ENCODE measurements around the gene GPRIN3. TPM values are rescaled to one million over a fixed set of nuclear protein-coding genes. Genes with fewer than 3 reads are reported as not detected.

Gene GPRIN3
- total and polyA plus RNA-seq, 3 experiments from 2014 or later: 15.6 to 16.5 (median 16.2) TPM

DNA sequence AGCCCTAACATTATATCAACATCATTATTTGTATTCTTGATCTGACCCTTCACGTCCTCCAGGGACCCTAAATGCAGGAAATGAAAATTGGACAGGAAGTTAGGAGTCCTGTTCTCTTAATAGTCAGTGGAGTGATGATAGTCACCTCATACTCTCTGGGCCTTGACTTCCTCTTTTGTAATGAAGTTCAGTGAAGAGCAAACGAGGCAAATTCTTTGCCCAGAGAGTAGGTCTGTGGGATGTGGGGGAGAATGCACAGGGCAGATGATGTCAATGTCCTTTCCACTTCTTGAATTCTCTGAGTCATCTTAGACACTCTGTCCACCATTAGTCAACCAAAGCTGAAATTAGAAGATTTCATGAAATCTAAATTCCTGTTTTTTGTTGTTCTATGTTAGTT lies 17.1 kb upstream of the GPRIN3 start:
- peaks cover 0 to 9% (median 5%) of the 10 kb centered on the region in 3 donors for H3K4me1 Mint-ChIP-seq
- Histone ChIP-seq H3K4me1 (ENCODE audit: insufficient read depth, low read length) (no peaks in the 10 kb centered on the region), H3K4me3 (ENCODE audit: low read length) (no peak overlapping the region), H3K27ac (ENCODE audit: low read depth, low read length) (no peak overlapping the region), H3K27me3 (ENCODE audit: insufficient read depth, low read length, poor library complexity, severe bottlenecking) (no peaks in the 10 kb centered on the region), H3K36me3 (ENCODE audit: insufficient read depth, low read length) (no peaks in the 10 kb centered on the region), H3K9me3 (ENCODE audit: low read length) (no peaks in the 10 kb centered on the region)
- peaks cover 0 to 7% (median 0%) of the 10 kb centered on the region in 3 donors for H3K36me3 Mint-ChIP-seq
- CTCF ChIA-PET: no interaction called here
- no peak overlapping the region for H3K4me3 Mint-ChIP-seq
- DNase-seq: no peak
- POLR2A ChIA-PET: no interaction called here
- H3K9me3 Mint-ChIP-seq: peaks cover 0 to 3% (median 0%) of the 10 kb centered on the region in 5 donors
- no peak overlapping the region for H3K27ac Mint-ChIP-seq
- no peaks in the 10 kb centered on the region for H3K27me3 Mint-ChIP-seq

DNA sequence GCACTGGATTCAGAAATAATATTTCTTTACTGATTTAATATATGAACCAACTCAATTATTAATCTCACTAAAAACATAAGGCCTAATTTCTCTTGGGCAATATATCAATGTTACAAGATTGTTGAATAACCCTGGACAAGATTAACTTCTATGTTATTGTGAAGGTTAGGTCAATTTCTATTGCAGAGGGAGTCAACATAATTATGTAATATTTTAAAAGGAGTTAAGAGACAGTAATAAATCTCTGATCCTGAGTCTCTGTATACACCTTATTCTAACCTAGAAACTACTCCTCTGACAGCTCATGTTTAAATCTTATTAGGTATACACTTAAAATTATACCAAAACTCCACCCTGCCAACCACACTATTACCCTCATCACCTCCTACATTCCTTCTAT lies 15.1 kb upstream of the GPRIN3 start:
- Mint-ChIP-seq H3K4me1 (peaks cover 8 to 26% (median 22%) of the 10 kb centered on the region in 3 donors), H3K4me3 (no peak overlapping the region), H3K36me3 (peaks cover 0 to 4% (median 0%) of the 10 kb centered on the region in 3 donors), H3K9me3 (no peaks in the 10 kb centered on the region), H3K27ac (no peak overlapping the region), H3K27me3 (no peaks in the 10 kb centered on the region)
- no peak overlapping the region for H3K4me3 ChIP-seq (ENCODE audit: low read length)
- H3K36me3 ChIP-seq (ENCODE audit: insufficient read depth, low read length): no peaks in the 10 kb centered on the region
- peaks cover 14% of the 10 kb centered on the region for H3K4me1 ChIP-seq (ENCODE audit: insufficient read depth, low read length)
- no peak overlapping the region for H3K27ac ChIP-seq (ENCODE audit: low read depth, low read length)
- DNase-seq: no peak
- POLR2A ChIA-PET: no interaction called here
- H3K27me3 ChIP-seq (ENCODE audit: insufficient read depth, low read length, poor library complexity, severe bottlenecking): no peaks in the 10 kb centered on the region
- CTCF ChIA-PET: interaction anchor here (1.2 to 1.9 kb wide), 2 partner anchors 14 to 17 kb away, joined by 5 read pairs; no protein-coding TSS in a partner anchor
- no peaks in the 10 kb centered on the region for H3K9me3 ChIP-seq (ENCODE audit: low read length)

DNA sequence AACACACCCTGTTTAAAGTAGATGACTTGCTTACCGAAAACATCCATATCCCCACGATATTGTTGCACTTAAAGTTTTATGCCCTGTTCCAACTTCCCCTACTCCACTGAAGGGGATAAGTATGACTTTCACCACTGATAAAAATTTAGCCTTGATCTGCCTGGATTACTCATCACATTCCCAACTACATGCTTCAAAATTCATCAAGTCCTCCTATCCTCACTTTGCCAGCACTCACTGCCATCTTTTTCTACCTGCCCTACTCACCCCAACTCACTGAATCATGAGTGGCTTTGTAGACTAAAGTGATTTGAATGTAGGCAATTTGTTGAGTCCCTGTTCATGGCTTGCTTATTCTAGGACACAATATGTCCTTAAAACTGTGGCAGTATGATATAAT lies 12.2 kb upstream of the GPRIN3 start:
- Histone ChIP-seq H3K9me3 (ENCODE audit: low read length) (no peaks in the 10 kb centered on the region), H3K4me1 (ENCODE audit: insufficient read depth, low read length) (peaks cover 31% of the 10 kb centered on the region), H3K27ac (ENCODE audit: low read depth, low read length) (no peak overlapping the region), H3K27me3 (ENCODE audit: insufficient read depth, low read length, poor library complexity, severe bottlenecking) (no peaks in the 10 kb centered on the region), H3K36me3 (ENCODE audit: insufficient read depth, low read length) (no peaks in the 10 kb centered on the region), H3K4me3 (ENCODE audit: low read length) (no peak overlapping the region)
- no peak for DNase-seq
- Mint-ChIP-seq H3K36me3 (no peaks in the 10 kb centered on the region), H3K4me3 (no peak overlapping the region), H3K27ac (peak overlapping the region in 2 of 8 donors; percentile 7 to 21), H3K4me1 (peaks cover 26 to 43% (median 40%) of the 10 kb centered on the region in 3 donors), H3K9me3 (no peaks in the 10 kb centered on the region), H3K27me3 (no peaks in the 10 kb centered on the region)
- POLR2A ChIA-PET: no interaction called here
- CTCF ChIA-PET: no interaction called here

DNA sequence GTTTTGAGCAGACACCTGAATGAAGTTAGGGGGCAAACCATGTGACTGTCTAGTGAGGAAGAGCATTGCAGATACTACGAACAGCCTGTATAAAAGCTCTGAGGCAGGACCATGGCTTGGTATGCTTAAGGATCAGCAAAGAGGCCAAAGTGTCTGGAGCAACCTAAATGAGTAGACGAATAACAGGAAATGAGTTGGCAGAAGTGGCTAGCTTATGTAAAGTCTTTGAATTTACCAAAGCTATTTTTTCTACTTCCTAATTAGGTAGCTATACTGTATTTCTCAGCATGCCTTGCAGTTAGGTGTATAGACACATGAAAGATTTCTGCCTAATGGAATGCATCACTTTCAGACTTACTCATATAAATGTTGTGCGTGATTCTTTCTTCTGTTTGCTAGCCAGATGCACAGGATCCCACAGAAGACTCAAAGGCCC lies 9.3 kb upstream of the GPRIN3 start:
- no peaks in the 10 kb centered on the region for H3K9me3 ChIP-seq (ENCODE audit: low read length)
- H3K4me3 ChIP-seq (ENCODE audit: low read length): no peak overlapping the region
- no peaks in the 10 kb centered on the region for H3K27me3 ChIP-seq (ENCODE audit: insufficient read depth, low read length, poor library complexity, severe bottlenecking)
- H3K4me1 Mint-ChIP-seq: peaks cover 26 to 40% (median 38%) of the 10 kb centered on the region in 3 donors
- ChIA-PET POLR2A (interaction anchor here (1.0 to 1.5 kb wide), 4 partner anchors 9 to 34 kb away, joined by 3 to 5 read pairs (median 4); partner anchors contain the start of gene GPRIN3), CTCF (interaction anchor here (1.0 to 2.2 kb wide), 7 partner anchors 9 to 90 kb away, joined by 3 to 9 read pairs (median 4); partner anchors contain the start of gene GPRIN3)
- DNase-seq: peak in 3 of 5 donors; percentile 14 to 51 (median 38)
- H3K36me3 Mint-ChIP-seq: no peaks in the 10 kb centered on the region
- peak overlapping the region; percentile 83 to 97 (median 90) for H3K27ac Mint-ChIP-seq
- H3K27me3 Mint-ChIP-seq: no peaks in the 10 kb centered on the region
- no peak overlapping the region for H3K27ac ChIP-seq (ENCODE audit: low read depth, low read length)
- H3K36me3 ChIP-seq (ENCODE audit: insufficient read depth, low read length): no peaks in the 10 kb centered on the region
- peaks cover 31% of the 10 kb centered on the region for H3K4me1 ChIP-seq (ENCODE audit: insufficient read depth, low read length)
- H3K4me3 Mint-ChIP-seq: peak overlapping the region; percentile 1 to 78 (median 54)
- no peaks in the 10 kb centered on the region for H3K9me3 Mint-ChIP-seq

DNA sequence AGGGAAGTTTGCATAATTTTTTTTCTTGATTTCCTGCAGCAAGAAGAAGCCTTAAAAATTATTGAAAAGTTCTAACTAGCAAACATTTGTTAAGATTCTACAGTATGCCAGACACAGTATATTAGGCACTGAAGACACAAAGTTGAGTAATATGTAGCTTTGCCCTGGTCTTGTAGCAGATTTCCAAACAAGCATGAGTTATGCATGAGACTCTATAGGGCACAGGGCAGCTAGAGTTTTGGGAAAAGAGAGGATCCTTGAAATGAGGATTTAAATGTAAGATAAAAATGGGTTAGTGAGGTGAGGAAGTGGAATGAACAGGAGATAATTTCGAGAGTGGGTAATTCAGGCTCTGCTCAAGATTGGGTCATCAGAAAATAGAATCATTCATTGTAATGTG lies 8.6 kb upstream of the GPRIN3 start:
- no peak for DNase-seq
- Mint-ChIP-seq H3K27me3 (no peaks in the 10 kb centered on the region), H3K4me3 (peak overlapping the region in 5 of 7 donors; percentile 24 to 71 (median 52)), H3K4me1 (peaks cover 26 to 45% (median 38%) of the 10 kb centered on the region in 3 donors), H3K36me3 (no peaks in the 10 kb centered on the region), H3K9me3 (no peaks in the 10 kb centered on the region), H3K27ac (peak overlapping the region; percentile 59 to 97 (median 90))
- Histone ChIP-seq H3K4me3 (ENCODE audit: low read length) (no peak overlapping the region), H3K27ac (ENCODE audit: low read depth, low read length) (no peak overlapping the region), H3K4me1 (ENCODE audit: insufficient read depth, low read length) (peaks cover 31% of the 10 kb centered on the region), H3K9me3 (ENCODE audit: low read length) (no peaks in the 10 kb centered on the region), H3K36me3 (ENCODE audit: insufficient read depth, low read length) (no peaks in the 10 kb centered on the region), H3K27me3 (ENCODE audit: insufficient read depth, low read length, poor library complexity, severe bottlenecking) (no peaks in the 10 kb centered on the region)
- ChIA-PET POLR2A (interaction anchor here (1.5 kb wide), 1 partner anchor 10 kb away, joined by 5 read pairs; no protein-coding TSS in a partner anchor), CTCF (interaction anchor here (1.1 to 2.2 kb wide), 4 partner anchors 8 to 89 kb away, joined by 3 to 9 read pairs (median 6); partner anchors contain the start of gene GPRIN3)

DNA sequence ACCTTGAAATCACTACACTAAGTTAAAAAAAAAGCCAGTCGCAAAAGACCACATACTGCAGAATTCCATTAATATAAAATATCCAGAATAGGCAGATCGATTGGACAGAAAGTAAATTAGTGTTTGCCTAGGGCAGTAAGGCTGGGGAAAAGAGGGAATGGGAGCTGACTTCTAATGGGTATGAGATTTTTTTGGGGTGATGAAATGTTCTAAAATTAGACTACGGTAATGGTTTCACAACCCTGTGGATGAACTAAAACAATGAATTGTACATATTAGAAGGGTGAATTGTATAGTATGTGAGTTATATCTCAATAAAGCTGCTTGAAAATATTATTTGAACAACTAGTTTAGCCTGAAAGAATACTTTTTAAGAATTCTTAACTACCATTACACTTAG lies 6.7 kb upstream of the GPRIN3 start:
- Mint-ChIP-seq H3K4me1 (peaks cover 36 to 55% (median 47%) of the 10 kb centered on the region in 3 donors), H3K36me3 (no peaks in the 10 kb centered on the region), H3K27ac (no peak overlapping the region), H3K9me3 (no peaks in the 10 kb centered on the region), H3K27me3 (no peaks in the 10 kb centered on the region), H3K4me3 (no peak overlapping the region)
- Histone ChIP-seq H3K36me3 (ENCODE audit: insufficient read depth, low read length) (no peaks in the 10 kb centered on the region), H3K27ac (ENCODE audit: low read depth, low read length) (no peak overlapping the region), H3K4me1 (ENCODE audit: insufficient read depth, low read length) (peaks cover 31% of the 10 kb centered on the region), H3K4me3 (ENCODE audit: low read length) (no peak overlapping the region), H3K27me3 (ENCODE audit: insufficient read depth, low read length, poor library complexity, severe bottlenecking) (no peaks in the 10 kb centered on the region), H3K9me3 (ENCODE audit: low read length) (no peaks in the 10 kb centered on the region)
- CTCF ChIA-PET: no interaction called here
- no peak for DNase-seq
- POLR2A ChIA-PET: no interaction called here

DNA sequence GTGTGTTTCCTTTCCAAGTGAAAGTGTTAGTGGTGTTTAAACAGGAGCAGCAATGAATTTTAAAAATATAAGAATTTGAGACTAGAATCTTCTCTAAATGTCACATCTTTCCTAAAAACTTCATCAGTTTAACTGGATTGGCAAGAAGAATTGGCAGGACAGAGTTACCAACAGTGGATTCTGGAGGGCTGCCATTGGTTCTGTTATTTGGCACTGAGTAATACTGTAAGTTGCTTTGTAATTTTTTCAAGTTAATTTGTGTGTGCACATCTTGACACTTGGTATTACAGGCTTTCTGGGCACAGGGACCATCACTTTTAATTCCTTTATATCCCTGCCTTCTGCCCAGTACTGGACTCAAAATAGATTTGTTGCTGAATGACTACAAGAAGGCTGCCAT lies 4.5 kb upstream of the GPRIN3 start:
- no peak for DNase-seq
- Histone ChIP-seq H3K4me1 (ENCODE audit: insufficient read depth, low read length) (peaks cover 18% of the 10 kb centered on the region), H3K9me3 (ENCODE audit: low read length) (no peaks in the 10 kb centered on the region), H3K4me3 (ENCODE audit: low read length) (no peak overlapping the region), H3K36me3 (ENCODE audit: insufficient read depth, low read length) (no peaks in the 10 kb centered on the region), H3K27ac (ENCODE audit: low read depth, low read length) (no peak overlapping the region), H3K27me3 (ENCODE audit: insufficient read depth, low read length, poor library complexity, severe bottlenecking) (no peaks in the 10 kb centered on the region)
- ChIA-PET CTCF (interaction anchor here (1.3 kb wide), 1 partner anchor 57 kb away, joined by 3 read pairs; no protein-coding TSS in a partner anchor), POLR2A (no interaction called here)
- Mint-ChIP-seq H3K4me1 (peaks cover 29 to 45% (median 34%) of the 10 kb centered on the region in 3 donors), H3K36me3 (peaks cover 0 to 4% (median 0%) of the 10 kb centered on the region in 3 donors), H3K9me3 (no peaks in the 10 kb centered on the region), H3K27ac (no peak overlapping the region), H3K27me3 (no peaks in the 10 kb centered on the region), H3K4me3 (no peak overlapping the region)

DNA sequence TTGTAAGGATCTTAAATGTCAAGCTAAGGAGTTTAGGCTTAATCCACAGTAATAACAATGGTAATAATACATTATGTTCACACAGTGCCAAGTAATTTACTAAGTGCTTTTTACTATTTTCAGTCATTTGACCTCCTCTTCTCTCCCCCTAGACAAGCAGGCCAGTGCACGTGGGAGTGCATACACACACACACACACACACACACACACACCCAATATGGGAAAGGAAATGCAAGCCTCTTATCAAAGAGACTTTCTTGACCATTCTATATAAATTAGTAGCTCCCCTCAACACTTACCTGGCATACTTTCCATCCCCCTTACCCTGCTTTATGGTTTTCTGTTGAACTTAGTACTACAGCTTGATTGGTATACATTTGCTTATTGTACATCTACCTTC lies 3.8 kb upstream of the GPRIN3 start:
- H3K4me3 ChIP-seq (ENCODE audit: low read length): no peak overlapping the region
- peaks cover 24 to 38% (median 31%) of the 10 kb centered on the region in 3 donors for H3K4me1 Mint-ChIP-seq
- no peaks in the 10 kb centered on the region for H3K36me3 ChIP-seq (ENCODE audit: insufficient read depth, low read length)
- H3K4me3 Mint-ChIP-seq: no peak overlapping the region
- peak overlapping the region in 2 of 8 donors; percentile 38 to 43 for H3K27ac Mint-ChIP-seq
- ChIA-PET POLR2A (interaction anchor here (1.3 kb wide), 1 partner anchor 56 kb away, joined by 3 read pairs; no protein-coding TSS in a partner anchor), CTCF (interaction anchor here (1.3 to 4.2 kb wide), 2 partner anchors 13 to 56 kb away, joined by 3 to 19 read pairs; no protein-coding TSS in a partner anchor)
- peaks cover 0 to 10% (median 0%) of the 10 kb centered on the region in 3 donors for H3K36me3 Mint-ChIP-seq
- no peak overlapping the region for H3K27ac ChIP-seq (ENCODE audit: low read depth, low read length)
- H3K9me3 ChIP-seq (ENCODE audit: low read length): no peaks in the 10 kb centered on the region
- peaks cover 12% of the 10 kb centered on the region for H3K4me1 ChIP-seq (ENCODE audit: insufficient read depth, low read length)
- no peaks in the 10 kb centered on the region for H3K27me3 ChIP-seq (ENCODE audit: insufficient read depth, low read length, poor library complexity, severe bottlenecking)
- no peaks in the 10 kb centered on the region for H3K9me3 Mint-ChIP-seq
- no peaks in the 10 kb centered on the region for H3K27me3 Mint-ChIP-seq
- no peak for DNase-seq

All from CD8-positive, alpha-beta memory T cell (primary cell).